GM12801 (cell line): ENCODE data around the gene LIFR.

Experiments used
- CTCF ChIP-seq: IDR thresholded peaks from one replicate; pipeline ENCODE4 v1.5.1; 2011; ENCODE audit warnings: control low read depth; ENCODE audit not compliant: insufficient read length; ENCODE audit errors: extremely low read depth

Gene LIFR

GRCh38 chr5:38589629-38590028, 33.2 kb upstream of the LIFR start:
- TF ChIP-seq CTCF, result no peak

GRCh38 chr5:38585816-38586215, 29.4 kb upstream of the LIFR start:
- no peak for TF ChIP-seq CTCF

GRCh38 chr5:38583500-38583899, 27.1 kb upstream of the LIFR start:
- TF ChIP-seq CTCF, result no peak

- no peak for TF ChIP-seq CTCF
Observed at GRCh38 chr5:38582975-38583319, 26.5 kb upstream of the LIFR start.

GRCh38 chr5:38582293-38582974, 26.0 kb upstream of the LIFR start:
- no peak for TF ChIP-seq CTCF

GRCh38 chr5:38581597-38581996, 25.2 kb upstream of the LIFR start:
- TF ChIP-seq CTCF, result no peak

- no peak for TF ChIP-seq CTCF
Observed at GRCh38 chr5:38579105-38579504, 22.7 kb upstream of the LIFR start.
